NCI-H774 (cell line): ENCODE results near the gene STYXL1.
"Not testable (repeated sequence)": the region's sequence is repeated elsewhere in the genome, so short reads cannot be mapped to it uniquely, and the experiment has no call there.

Experiments
- DNase-seq: peaks from one replicate; lab custom pipeline; 2025; lab: John Stamatoyannopoulos, UW

The STYXL1 gene

GRCh38 chr7:76047811-76048667, at the start of gene STYXL1, which contains the start of gene MDH2:
STYXL1 (minus strand) TSS chr7:76048000; CDS start chr7:76030523, 17,477 bp downstream.
MDH2 (plus strand) TSS chr7:76048106; CDS start chr7:76048161, 55 bp downstream.
- DNase-seq: peak; percentile 93

- no peak for DNase-seq
These were observed 48.1 kb upstream of the STYXL1 start for GRCh38 chr7:76095908-76096307.

GRCh38 chr7:76094326-76094725, 46.5 kb upstream of the STYXL1 start:
- DNase-seq: not testable (repeated sequence)

- DNase-seq: not testable (repeated sequence)
These were observed 45.7 kb upstream of the STYXL1 start for GRCh38 chr7:76093531-76093930.

GRCh38 chr7:76091506-76091905, 43.7 kb upstream of the STYXL1 start:
- no peak for DNase-seq

GRCh38 chr7:76089865-76090475, 42.2 kb upstream of the STYXL1 start:
- DNase-seq: no peak

- DNase-seq: not testable (repeated sequence)
These were observed 39.6 kb upstream of the STYXL1 start for GRCh38 chr7:76087362-76087791.

- no peak for DNase-seq
These were observed 38.3 kb upstream of the STYXL1 start for GRCh38 chr7:76086070-76086469.

GRCh38 chr7:76084115-76084514, 36.3 kb upstream of the STYXL1 start:
- DNase-seq: not testable (repeated sequence)

- no peak for DNase-seq
These were observed 32.4 kb upstream of the STYXL1 start for GRCh38 chr7:76080204-76080603.

GRCh38 chr7:76077435-76077834, 29.6 kb upstream of the STYXL1 start:
- DNase-seq: no peak

GRCh38 chr7:76076995-76077394, 29.2 kb upstream of the STYXL1 start:
- no peak for DNase-seq

- DNase-seq: no peak
These were observed 27.2 kb upstream of the STYXL1 start for GRCh38 chr7:76074972-76075370.

GRCh38 chr7:76074306-76074971, 26.6 kb upstream of the STYXL1 start:
- no peak for DNase-seq

GRCh38 chr7:76073335-76073990, 25.7 kb upstream of the STYXL1 start:
- no peak for DNase-seq

GRCh38 chr7:76072243-76073148, 24.7 kb upstream of the STYXL1 start:
- DNase-seq: no peak

GRCh38 chr7:76071316-76072242, 23.8 kb upstream of the STYXL1 start:
- DNase-seq: no peak

GRCh38 chr7:76069238-76069638, 21.4 kb upstream of the STYXL1 start:
- no peak for DNase-seq

GRCh38 chr7:76066716-76067503, 19.1 kb upstream of the STYXL1 start:
- DNase-seq: no peak
